Measurements from ENCODE around the gene MACROD2.

- TF ChIP-seq POLR2A (IDR thresholded peaks at IDR 0.05) (no peak), CTCF (IDR thresholded peaks at IDR 0.05) (no peak)
Measured at GRCh38 chr20:14434384-14435136, 439.2 kb downstream of the MACROD2 start.
